GM12872 (cell line): ENCODE data around the gene SMAD9.

Experiments used
- CTCF ChIP-seq: IDR thresholded peaks from 3 replicates; pipeline ENCODE4 v1.5.1; 2011; ENCODE audit warnings: low read depth, mild to moderate bottlenecking, low read length, moderate library complexity; ENCODE audit not compliant: insufficient read depth

SMAD9 gene

GRCh38 chr13:36879218-36879938, 40.7 kb downstream of the SMAD9 start:
- TF ChIP-seq CTCF: no peak

- no peak for TF ChIP-seq CTCF
These were observed 44.1 kb downstream of the SMAD9 start for GRCh38 chr13:36875961-36876360.

- TF ChIP-seq CTCF: no peak
These were observed 44.6 kb downstream of the SMAD9 start for GRCh38 chr13:36875431-36875830.

- no peak for TF ChIP-seq CTCF
These were observed 47.4 kb downstream of the SMAD9 start for GRCh38 chr13:36872621-36873020.

- TF ChIP-seq CTCF: no peak
These were observed 49.9 kb downstream of the SMAD9 start for GRCh38 chr13:36870050-36870692.

- TF ChIP-seq CTCF: no peak
These were observed 53.8 kb downstream of the SMAD9 start for GRCh38 chr13:36866232-36866631.

- no peak for TF ChIP-seq CTCF
These were observed 54.8 kb downstream of the SMAD9 start for GRCh38 chr13:36865265-36865664.
